Osteocyte (in vitro differentiated cells): ENCODE data around the gene SOCS7. TPM values are rescaled to one million over a fixed set of nuclear protein-coding genes. Genes with fewer than 3 reads are reported as not detected.

Experiments
- DNase-seq: peaks from one replicate; pipeline ENCODE4 v3.0.0; 2021; ENCODE audit warnings: mixed read lengths; ENCODE audit not compliant: unreplicated experiment; ENCODE audit errors: extremely low spot score
- H3K27ac Mint-ChIP-seq: one replicate; pipeline ENCODE4 v1.8.0; 2021; ENCODE audit warnings: mild to moderate bottlenecking, mixed read lengths; ENCODE audit not compliant: unreplicated experiment
- H3K27me3 Mint-ChIP-seq: one replicate; pipeline ENCODE4 v1.8.0; 2021; ENCODE audit warnings: mixed read lengths; ENCODE audit not compliant: unreplicated experiment
- H3K36me3 Mint-ChIP-seq: one replicate; pipeline ENCODE4 v1.8.0; 2021; ENCODE audit warnings: mixed read lengths; ENCODE audit not compliant: unreplicated experiment
- H3K4me1 Mint-ChIP-seq: one replicate; pipeline ENCODE4 v1.8.0; 2021; ENCODE audit warnings: mixed read lengths; ENCODE audit not compliant: unreplicated experiment
- H3K4me3 Mint-ChIP-seq: one replicate; pipeline ENCODE4 v1.8.0; 2021; ENCODE audit warnings: mild to moderate bottlenecking, moderate library complexity, mixed read lengths; ENCODE audit not compliant: unreplicated experiment
- H3K9me3 Mint-ChIP-seq: one replicate; pipeline ENCODE4 v1.8.0; 2021; ENCODE audit warnings: mixed read lengths; ENCODE audit not compliant: unreplicated experiment
- CTCF ChIP-seq: fragments of 200-600 bp; sonication (generic); IDR thresholded peaks from 2 replicates; pipeline ENCODE4 v1.5.0; 2021; ENCODE audit warnings: antibody characterized with exemption, mild to moderate bottlenecking, moderate library complexity
- total RNA-seq: library from RNA; stranded (reverse); gene quantifications from 2 replicates; pipeline ENCODE4 v1.2.1, GENCODE V29; 2021

The SOCS7 gene
- total RNA-seq, 1 donor from 2014 or later = 19.1 TPM

GRCh38 chr17:38451840-38452529, 100.3 kb downstream of the SOCS7 start:
- peak overlapping the region; percentile 94 for H3K27ac Mint-ChIP-seq

GRCh38 chr17:38452719-38453118, 101.1 kb downstream of the SOCS7 start:
- Mint-ChIP-seq H3K4me3 (peak overlapping the region; percentile 80), H3K9me3 (no peaks in the 10 kb centered on the region), H3K36me3 (peaks cover 2% of the 10 kb centered on the region)

More at GRCh38 chr17:38451840-38452529, 100.3 kb downstream of the SOCS7 start:
- no peak for TF ChIP-seq CTCF
- Mint-ChIP-seq H3K27me3 (no peaks in the 10 kb centered on the region), H3K9me3 (no peaks in the 10 kb centered on the region), H3K36me3 (no peaks in the 10 kb centered on the region), H3K4me1 (peaks cover 87% of the 10 kb centered on the region), H3K4me3 (peak overlapping the region; percentile 80)
- DNase-seq = no peak

GRCh38 chr17:38453951-38454421, 102.3 kb downstream of the SOCS7 start:
- no peak for TF ChIP-seq CTCF
- H3K27me3 Mint-ChIP-seq = no peaks in the 10 kb centered on the region
- no peaks in the 10 kb centered on the region for H3K9me3 Mint-ChIP-seq
- peak overlapping the region; percentile 90 for H3K27ac Mint-ChIP-seq
- DNase-seq = no peak
- peak overlapping the region; percentile 81 for H3K4me3 Mint-ChIP-seq
- H3K4me1 Mint-ChIP-seq = peaks cover 75% of the 10 kb centered on the region
- peaks cover 4% of the 10 kb centered on the region for H3K36me3 Mint-ChIP-seq

More at GRCh38 chr17:38452719-38453118, 101.1 kb downstream of the SOCS7 start:
- Mint-ChIP-seq H3K27me3 (no peaks in the 10 kb centered on the region), H3K4me1 (peaks cover 87% of the 10 kb centered on the region), H3K27ac (peak overlapping the region; percentile 94)
- DNase-seq = no peak
- TF ChIP-seq CTCF = no peak

GRCh38 chr17:38454532-38454931, 102.9 kb downstream of the SOCS7 start:
- DNase-seq = peak; percentile 90
- Mint-ChIP-seq H3K36me3 (peaks cover 7% of the 10 kb centered on the region), H3K4me3 (peak overlapping the region; percentile 81), H3K27ac (peak overlapping the region; percentile 90), H3K4me1 (peaks cover 73% of the 10 kb centered on the region), H3K27me3 (no peaks in the 10 kb centered on the region), H3K9me3 (no peaks in the 10 kb centered on the region)
- TF ChIP-seq CTCF = no peak

Other genes starting within 250 kb of the SOCS7 start
- gene TBC1D3E, start 223.9 kb upstream of the SOCS7 start, total RNA-seq = not detected in 2 replicates
- gene TBC1D3, start 159.3 kb upstream of the SOCS7 start, total RNA-seq = 0.30 TPM in 1 of 2 replicates, not detected in the other
- gene MRPL45, start 54.7 kb upstream of the SOCS7 start, total RNA-seq = 38.2 and 40.2 TPM in 2 replicates
- gene GPR179, start 7.9 kb upstream of the SOCS7 start, total RNA-seq = 0.13 TPM in 1 of 2 replicates, not detected in the other
- 165 and 177 TPM in 2 replicates for gene ARHGAP23, start 76.6 kb downstream of the SOCS7 start, total RNA-seq